ENCODE data around the gene HHLA2.

GRCh38 chr3:108415661-108416060 is 119.3 kb downstream of the HHLA2 start:
- TF ChIP-seq CTCF (IDR thresholded peaks at IDR 0.05; ENCODE audit: low read length): no peak
- TF ChIP-seq EZH2 (IDR thresholded peaks at IDR 0.05; ENCODE audit: borderline replicate concordance, low read length): no peak
